Endothelial cell of umbilical vein (primary cell): ENCODE data around the gene CCDC120. TPM values are rescaled to one million over a fixed set of nuclear protein-coding genes. Genes with fewer than 3 reads are reported as not detected.

Source experiments
- BruUV-seq: library from RNA; stranded (reverse); fragments of 400-500 nt; replicated peaks from 2 replicates; lab custom pipeline; 2021; lab: Mats Ljungman, UMichigan
- CTCF ChIA-PET: fragments of 300-600, 350-600 bp; sonication (Branson Sonifier 250); formaldehyde crosslinking; loops from one replicate; lab custom pipeline; 2021; ENCODE audit warnings: antibody characterized with exemption, inconsistent platforms; lab: Charles Lee
- POLR2A ChIA-PET: fragments of 300-600, 350-600 bp; sonication (Branson Sonifier 250); formaldehyde crosslinking; loops from one replicate; lab custom pipeline; 2021; ENCODE audit warnings: antibody characterized with exemption, inconsistent platforms; lab: Charles Lee
- DNase-seq: peaks from one replicate; pipeline ENCODE4 v3.0.0-alpha.2; 2011; ENCODE audit warnings: low read depth, low spot score
- FAIRE-seq: peaks from 2 replicates; lab custom pipeline; 2011; peaks lifted over from hg19 to GRCh38; lab: Jason Lieb, UNC
- H2AFZ ChIP-seq: 2 replicates; pipeline ENCODE4 v1.6.0; 2012; ENCODE audit warnings: low read depth, low read length, control low read depth, inconsistent platforms
- H3K27ac ChIP-seq: 2 replicates; pipeline ENCODE4 v1.5.1; 2011; ENCODE audit warnings: low read depth, mild to moderate bottlenecking, control low read depth, low read length, moderate library complexity; ENCODE audit not compliant: insufficient read depth
- H3K27me3 ChIP-seq, 2 experiments: 2 replicates each; pipeline versions ENCODE4 v1.6.0 to v1.6.1; 2011; ENCODE audit warnings: low read length in 2 of 2, mixed read lengths in 1 of 2; ENCODE audit not compliant: control insufficient read depth in 2 of 2, insufficient read depth in 2 of 2
- H3K36me3 ChIP-seq, 2 experiments: 2 replicates in 1 of 2; 3 replicates in 1 of 2; pipeline ENCODE4 v1.5.1; 2011; ENCODE audit warnings: low read length in 2 of 2, mild to moderate bottlenecking in 1 of 2, moderate library complexity in 1 of 2; ENCODE audit not compliant: control insufficient read depth in 2 of 2, insufficient read depth in 2 of 2; ENCODE audit errors: extremely low read depth in 1 of 2
- H3K4me1 ChIP-seq: 3 replicates; pipeline ENCODE4 v1.5.1; 2011; ENCODE audit warnings: mild to moderate bottlenecking, low read length; ENCODE audit not compliant: control insufficient read depth, insufficient read depth; ENCODE audit errors: extremely low read depth
- H3K4me2 ChIP-seq: 2 replicates; pipeline ENCODE4 v1.6.1; 2011; ENCODE audit warnings: low read length, control low read depth, mixed read lengths; ENCODE audit not compliant: insufficient read depth
- H3K4me3 ChIP-seq, 3 experiments: fragments of 200-600 bp in 1 of 3; sonication (generic), shearing (Covaris generic) in 1 of 3; replicated peaks in 1 of 3; 2 replicates each; pipeline ENCODE4 v1.5.1; 2011 to 2016; ENCODE audit warnings: control low read depth in 3 of 3, low read length in 3 of 3, mild to moderate bottlenecking in 2 of 3, inconsistent platforms in 1 of 3, low read depth in 1 of 3, moderate library complexity in 1 of 3; ENCODE audit not compliant: insufficient read depth in 1 of 3
- H3K79me2 ChIP-seq: 2 replicates; pipeline ENCODE4 v1.6.0; 2012; ENCODE audit warnings: low read length, inconsistent platforms; ENCODE audit not compliant: control insufficient read depth, insufficient read depth
- H3K9ac ChIP-seq: replicated peaks from 2 replicates; pipeline ENCODE3; 2011; ENCODE audit warnings: low read length, control low read depth; ENCODE audit not compliant: insufficient read depth; ENCODE audit errors: extremely low read depth
- H3K9me1 ChIP-seq: replicated peaks from 3 replicates; pipeline ENCODE4 v1.6.0; 2011; ENCODE audit warnings: mild to moderate bottlenecking, low read length; ENCODE audit not compliant: control insufficient read depth, insufficient read depth; ENCODE audit errors: extremely low read depth
- H3K9me3 ChIP-seq: replicated peaks from 2 replicates; pipeline ENCODE4 v1.5.1; 2012; ENCODE audit warnings: low read length, inconsistent platforms; ENCODE audit not compliant: control insufficient read depth, insufficient read depth
- H4K20me1 ChIP-seq: replicated peaks from 2 replicates; pipeline ENCODE3; 2011; ENCODE audit warnings: mild to moderate bottlenecking, low read length; ENCODE audit not compliant: control insufficient read depth, insufficient read depth; ENCODE audit errors: extremely low read depth
- FOS ChIP-seq: IDR thresholded peaks from 2 replicates; pipeline ENCODE4 v1.6.1; 2011; ENCODE audit warnings: mild to moderate bottlenecking, low read length, moderate library complexity, borderline replicate concordance; ENCODE audit not compliant: insufficient read depth
- MYC ChIP-seq: IDR thresholded peaks from one replicate; pipeline ENCODE4 v1.6.1; 2011; ENCODE audit warnings: mild to moderate bottlenecking, low read depth, low read length
- POLR2A ChIP-seq: IDR thresholded peaks from 2 replicates; pipeline ENCODE4 v1.6.1; 2012; ENCODE audit warnings: low read depth, mild to moderate bottlenecking, control low read depth, low read length
- POLR2AphosphoS5 ChIP-seq: IDR thresholded peaks from 2 replicates; pipeline ENCODE4 v1.6.1; 2012; ENCODE audit warnings: low read depth, mild to moderate bottlenecking, control low read depth, low read length, moderate library complexity; ENCODE audit not compliant: insufficient read depth
- dilution Hi-C: fragments of 300-500 bp; cut with MboI; formaldehyde crosslinking; loops from one replicate; pipeline ENCODE4 v1.15.0; 2019; ENCODE audit warnings: low sequenced_read_pairs; ENCODE audit not compliant: extremely low pct_ligation_motif_present
- intact Hi-C: fragments of 100-400 bp; cut with micrococcal nuclease; formaldehyde crosslinking; loops from one replicate; pipeline ENCODE4 v1.10.0; 2022
- polyA plus RNA-seq, 4 experiments: library from polyadenylated mRNA; depleted of rRNA in 3 of 4; stranded (reverse) in 3 of 4; unstranded in 1 of 4; fragments of >200 nt; gene quantifications; 2 replicates each; pipeline versions ENCODE4 v1.2.1 to v1.2.3, GENCODE V29; 2011 to 2012; ENCODE audit warnings: missing spikeins in 1 of 4
- total RNA-seq: library from RNA; stranded (reverse); gene quantifications from 2 replicates; pipeline ENCODE4 v1.2.3, GENCODE V29; 2021
- TF ChIP-seq, protein P1 (sequence below): IDR thresholded peaks from 2 replicates; pipeline ENCODE4 v1.6.1; 2011; ENCODE audit not compliant: insufficient read depth, insufficient read length

The CCDC120 gene
- total and polyA plus RNA-seq, 2 donors (not counting 3 experiments of a cell fraction or from before 2014, with no cell fraction given), result 2.8 to 5.7 TPM

- ChIA-PET CTCF (interaction anchor here (0.6 kb wide), 1 partner anchor 31 kb away, joined by 3 read pairs; the partner anchor contains the start of gene TFE3), POLR2A (interaction anchor here (0.6 kb wide), 1 partner anchor 36 kb away, joined by 10 read pairs; no protein-coding TSS in a partner anchor)
- no peaks in the 10 kb centered on the region for H3K27me3 ChIP-seq
- dilution Hi-C loops, result no loop called here
- TSS peak; percentile 33 for BruUV-seq
- H2AFZ ChIP-seq, result peak within 1 kb of the TSS; percentile 82
- H3K79me2 ChIP-seq, result peaks cover 11% of the 10 kb centered on the region
- H3K36me3 ChIP-seq, result no peaks in the 10 kb centered on the region
- peak within 1 kb of the TSS; percentile 48 for H3K27ac ChIP-seq
- peak within 1 kb of the TSS; percentile 86 for H3K4me2 ChIP-seq
- intact Hi-C loops, result loop anchor here (2.0 to 10.0 kb wide), 2 partner anchors 27 to 681 kb away; no protein-coding TSS in a partner anchor
- no peaks in the 10 kb centered on the region for H3K9me1 ChIP-seq
- no peaks in the 10 kb centered on the region for H4K20me1 ChIP-seq
- peaks cover 9% of the 10 kb centered on the region for H3K4me1 ChIP-seq
- no peaks in the 10 kb centered on the region for H3K9me3 ChIP-seq
- FAIRE-seq, result peak; percentile 99
- peak within 1 kb of the TSS; percentile 37 to 85 (median 63) for H3K4me3 ChIP-seq
- TF ChIP-seq POLR2A, result peak; percentile 65
- no peak for TF ChIP-seq FOS
- TF ChIP-seq POLR2AphosphoS5, result peak; percentile 54
- TF ChIP-seq MYC, result no peak
- TF ChIP-seq, protein P1, sequence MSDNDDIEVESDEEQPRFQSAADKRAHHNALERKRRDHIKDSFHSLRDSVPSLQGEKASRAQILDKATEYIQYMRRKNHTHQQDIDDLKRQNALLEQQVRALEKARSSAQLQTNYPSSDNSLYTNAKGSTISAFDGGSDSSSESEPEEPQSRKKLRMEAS, result peak; percentile 88
- peak; percentile 91 for DNase-seq
- peak within 1 kb of the TSS; percentile 63 for H3K9ac ChIP-seq
Observed at GRCh38 chrX:49073601-49074575, 15.1 kb downstream of the CCDC120 start, which contains the start of gene PRAF2. Gene PRAF2, minus strand, starts transcription at chrX:49074002. Its CDS starts 15 bp downstream, at chrX:49073987.
